HepG2 (cell line): ENCODE data around the gene RGS7.

ENCODE experiments used
- CBX5 ChIP-seq: sonication (generic); formaldehyde crosslinking; IDR thresholded peaks from 2 replicates; pipeline ENCODE4 v1.4.0; 2020; ENCODE audit warnings: missing genetic modification reagents, borderline replicate concordance
- CTCF ChIP-seq: sonication (generic); formaldehyde crosslinking; IDR thresholded peaks from 2 replicates; pipeline ENCODE4 v1.5.0; 2020; ENCODE audit warnings: mild to moderate bottlenecking, missing genetic modification reagents, moderate library complexity
- MYC ChIP-seq: sonication (generic); formaldehyde crosslinking; IDR thresholded peaks from 2 replicates; pipeline ENCODE4 v1.9.0; 2021; ENCODE audit warnings: missing genetic modification reagents, borderline replicate concordance
- POLR2AphosphoS2 ChIP-seq: IDR thresholded peaks from 2 replicates; pipeline ENCODE4 v1.6.1; 2011; ENCODE audit warnings: low read depth, low read length, improper control_type of control experiment
- TBX2 ChIP-seq: sonication (generic); formaldehyde crosslinking; IDR thresholded peaks from 2 replicates; pipeline ENCODE4 v1.5.0; 2020; ENCODE audit warnings: missing genetic modification reagents, mild to moderate bottlenecking, borderline replicate concordance
- ZBTB7A ChIP-seq: sonication (generic); formaldehyde crosslinking; IDR thresholded peaks from 2 replicates; pipeline ENCODE4 v1.8.0; 2022; ENCODE audit warnings: mild to moderate bottlenecking, missing genetic modification reagents
- TF ChIP-seq, protein P1 (sequence below): IDR thresholded peaks from 2 replicates; pipeline ENCODE4 v1.6.1; 2016; ENCODE audit warnings: low read depth, missing genetic modification reagents, missing compliant biosample characterization
- TF ChIP-seq, protein P2 (sequence below): sonication (generic); formaldehyde crosslinking; IDR thresholded peaks from 2 replicates; pipeline ENCODE4 v1.4.0; 2020; ENCODE audit warnings: low read depth, missing genetic modification reagents
- TF ChIP-seq, protein P3 (sequence below): sonication (generic); formaldehyde crosslinking; IDR thresholded peaks from 2 replicates; pipeline ENCODE4 v1.8.0; 2022; ENCODE audit warnings: mild to moderate bottlenecking, missing genetic modification reagents; ENCODE audit not compliant: insufficient replicate concordance
- TF ChIP-seq, protein P4 (sequence below): sonication (generic); formaldehyde crosslinking; IDR thresholded peaks from 2 replicates; pipeline ENCODE4 v1.5.0; 2020; ENCODE audit warnings: missing genetic modification reagents, mild to moderate bottlenecking, borderline replicate concordance

DNA sequence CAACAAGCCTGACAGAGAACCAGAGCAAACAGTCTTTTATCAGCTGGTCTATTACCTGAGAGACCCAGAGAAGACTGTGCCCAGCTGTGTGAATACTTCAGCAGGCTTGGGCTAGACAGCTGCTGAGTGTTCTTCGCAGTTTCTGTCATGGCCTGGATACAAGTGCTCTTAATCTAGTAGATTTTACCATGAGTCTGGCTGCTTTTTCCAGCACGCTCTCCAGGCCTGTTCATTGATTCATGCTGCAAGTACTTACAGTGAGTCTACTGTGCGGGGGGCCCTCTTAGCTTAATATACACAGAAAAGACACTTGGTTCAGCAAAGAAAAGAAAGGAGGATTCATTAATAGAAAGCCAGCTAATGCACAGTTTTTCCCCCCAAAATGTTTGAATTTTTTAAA lies 48.5 kb downstream of the RGS7 start:
- no peak for TF ChIP-seq CTCF (CRISPR knock-in tag)
- no peak for TF ChIP-seq CBX5 (CRISPR knock-in tag)
- no peak for TF ChIP-seq MYC (CRISPR knock-in tag)
- TF ChIP-seq ZBTB7A (CRISPR knock-in tag): no peak
- TF ChIP-seq, protein P1, sequence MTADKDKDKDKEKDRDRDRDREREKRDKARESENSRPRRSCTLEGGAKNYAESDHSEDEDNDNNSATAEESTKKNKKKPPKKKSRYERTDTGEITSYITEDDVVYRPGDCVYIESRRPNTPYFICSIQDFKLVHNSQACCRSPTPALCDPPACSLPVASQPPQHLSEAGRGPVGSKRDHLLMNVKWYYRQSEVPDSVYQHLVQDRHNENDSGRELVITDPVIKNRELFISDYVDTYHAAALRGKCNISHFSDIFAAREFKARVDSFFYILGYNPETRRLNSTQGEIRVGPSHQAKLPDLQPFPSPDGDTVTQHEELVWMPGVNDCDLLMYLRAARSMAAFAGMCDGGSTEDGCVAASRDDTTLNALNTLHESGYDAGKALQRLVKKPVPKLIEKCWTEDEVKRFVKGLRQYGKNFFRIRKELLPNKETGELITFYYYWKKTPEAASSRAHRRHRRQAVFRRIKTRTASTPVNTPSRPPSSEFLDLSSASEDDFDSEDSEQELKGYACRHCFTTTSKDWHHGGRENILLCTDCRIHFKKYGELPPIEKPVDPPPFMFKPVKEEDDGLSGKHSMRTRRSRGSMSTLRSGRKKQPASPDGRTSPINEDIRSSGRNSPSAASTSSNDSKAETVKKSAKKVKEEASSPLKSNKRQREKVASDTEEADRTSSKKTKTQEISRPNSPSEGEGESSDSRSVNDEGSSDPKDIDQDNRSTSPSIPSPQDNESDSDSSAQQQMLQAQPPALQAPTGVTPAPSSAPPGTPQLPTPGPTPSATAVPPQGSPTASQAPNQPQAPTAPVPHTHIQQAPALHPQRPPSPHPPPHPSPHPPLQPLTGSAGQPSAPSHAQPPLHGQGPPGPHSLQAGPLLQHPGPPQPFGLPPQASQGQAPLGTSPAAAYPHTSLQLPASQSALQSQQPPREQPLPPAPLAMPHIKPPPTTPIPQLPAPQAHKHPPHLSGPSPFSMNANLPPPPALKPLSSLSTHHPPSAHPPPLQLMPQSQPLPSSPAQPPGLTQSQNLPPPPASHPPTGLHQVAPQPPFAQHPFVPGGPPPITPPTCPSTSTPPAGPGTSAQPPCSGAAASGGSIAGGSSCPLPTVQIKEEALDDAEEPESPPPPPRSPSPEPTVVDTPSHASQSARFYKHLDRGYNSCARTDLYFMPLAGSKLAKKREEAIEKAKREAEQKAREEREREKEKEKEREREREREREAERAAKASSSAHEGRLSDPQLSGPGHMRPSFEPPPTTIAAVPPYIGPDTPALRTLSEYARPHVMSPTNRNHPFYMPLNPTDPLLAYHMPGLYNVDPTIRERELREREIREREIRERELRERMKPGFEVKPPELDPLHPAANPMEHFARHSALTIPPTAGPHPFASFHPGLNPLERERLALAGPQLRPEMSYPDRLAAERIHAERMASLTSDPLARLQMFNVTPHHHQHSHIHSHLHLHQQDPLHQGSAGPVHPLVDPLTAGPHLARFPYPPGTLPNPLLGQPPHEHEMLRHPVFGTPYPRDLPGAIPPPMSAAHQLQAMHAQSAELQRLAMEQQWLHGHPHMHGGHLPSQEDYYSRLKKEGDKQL (CRISPR knock-in tag): no peak
- TF ChIP-seq TBX2: no peak
- TF ChIP-seq, protein P2, sequence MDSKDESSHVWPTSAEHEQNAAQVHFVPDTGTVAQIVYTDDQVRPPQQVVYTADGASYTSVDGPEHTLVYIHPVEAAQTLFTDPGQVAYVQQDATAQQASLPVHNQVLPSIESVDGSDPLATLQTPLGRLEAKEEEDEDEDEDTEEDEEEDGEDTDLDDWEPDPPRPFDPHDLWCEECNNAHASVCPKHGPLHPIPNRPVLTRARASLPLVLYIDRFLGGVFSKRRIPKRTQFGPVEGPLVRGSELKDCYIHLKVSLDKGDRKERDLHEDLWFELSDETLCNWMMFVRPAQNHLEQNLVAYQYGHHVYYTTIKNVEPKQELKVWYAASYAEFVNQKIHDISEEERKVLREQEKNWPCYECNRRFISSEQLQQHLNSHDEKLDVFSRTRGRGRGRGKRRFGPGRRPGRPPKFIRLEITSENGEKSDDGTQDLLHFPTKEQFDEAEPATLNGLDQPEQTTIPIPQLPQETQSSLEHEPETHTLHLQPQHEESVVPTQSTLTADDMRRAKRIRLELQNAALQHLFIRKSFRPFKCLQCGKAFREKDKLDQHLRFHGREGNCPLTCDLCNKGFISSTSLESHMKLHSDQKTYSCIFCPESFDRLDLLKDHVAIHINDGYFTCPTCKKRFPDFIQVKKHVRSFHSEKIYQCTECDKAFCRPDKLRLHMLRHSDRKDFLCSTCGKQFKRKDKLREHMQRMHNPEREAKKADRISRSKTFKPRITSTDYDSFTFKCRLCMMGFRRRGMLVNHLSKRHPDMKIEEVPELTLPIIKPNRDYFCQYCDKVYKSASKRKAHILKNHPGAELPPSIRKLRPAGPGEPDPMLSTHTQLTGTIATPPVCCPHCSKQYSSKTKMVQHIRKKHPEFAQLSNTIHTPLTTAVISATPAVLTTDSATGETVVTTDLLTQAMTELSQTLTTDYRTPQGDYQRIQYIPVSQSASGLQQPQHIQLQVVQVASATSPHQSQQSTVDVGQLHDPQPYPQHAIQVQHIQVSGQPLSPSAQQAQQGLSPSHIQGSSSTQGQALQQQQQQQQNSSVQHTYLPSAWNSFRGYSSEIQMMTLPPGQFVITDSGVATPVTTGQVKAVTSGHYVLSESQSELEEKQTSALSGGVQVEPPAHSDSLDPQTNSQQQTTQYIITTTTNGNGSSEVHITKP: no peak
- TF ChIP-seq POLR2AphosphoS2: no peak
- TF ChIP-seq, protein P3, sequence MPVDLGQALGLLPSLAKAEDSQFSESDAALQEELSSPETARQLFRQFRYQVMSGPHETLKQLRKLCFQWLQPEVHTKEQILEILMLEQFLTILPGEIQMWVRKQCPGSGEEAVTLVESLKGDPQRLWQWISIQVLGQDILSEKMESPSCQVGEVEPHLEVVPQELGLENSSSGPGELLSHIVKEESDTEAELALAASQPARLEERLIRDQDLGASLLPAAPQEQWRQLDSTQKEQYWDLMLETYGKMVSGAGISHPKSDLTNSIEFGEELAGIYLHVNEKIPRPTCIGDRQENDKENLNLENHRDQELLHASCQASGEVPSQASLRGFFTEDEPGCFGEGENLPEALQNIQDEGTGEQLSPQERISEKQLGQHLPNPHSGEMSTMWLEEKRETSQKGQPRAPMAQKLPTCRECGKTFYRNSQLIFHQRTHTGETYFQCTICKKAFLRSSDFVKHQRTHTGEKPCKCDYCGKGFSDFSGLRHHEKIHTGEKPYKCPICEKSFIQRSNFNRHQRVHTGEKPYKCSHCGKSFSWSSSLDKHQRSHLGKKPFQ (CRISPR knock-in tag): no peak
- TF ChIP-seq, protein P4, sequence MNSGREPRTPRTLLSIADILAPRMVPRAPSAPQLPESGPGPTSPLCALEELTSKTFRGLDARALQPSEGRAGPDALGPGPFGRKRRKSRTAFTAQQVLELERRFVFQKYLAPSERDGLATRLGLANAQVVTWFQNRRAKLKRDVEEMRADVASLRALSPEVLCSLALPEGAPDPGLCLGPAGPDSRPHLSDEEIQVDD (CRISPR knock-in tag): no peak
